ENCODE data around the gene SLC2A3.

DNA sequence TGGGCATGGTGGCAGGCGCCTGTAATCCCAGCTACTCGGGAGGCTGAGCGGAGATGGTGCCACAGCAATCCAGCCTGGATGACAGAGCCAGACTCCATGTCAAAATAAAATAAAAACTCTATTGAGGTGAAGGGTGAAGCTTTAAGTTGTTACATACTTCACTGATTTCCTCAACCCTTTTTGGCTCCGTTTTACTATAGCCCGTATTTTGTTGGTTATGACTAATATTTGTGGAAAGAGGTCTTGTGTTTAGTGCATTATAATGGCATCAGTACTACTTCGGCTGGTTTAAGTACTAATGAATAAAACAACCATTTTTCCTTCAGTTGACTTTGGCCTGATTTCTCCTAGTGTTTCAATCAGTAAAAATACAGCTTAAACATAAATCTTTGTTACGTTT is 36.2 kb downstream of the SLC2A3 start:
- TF ChIP-seq, protein P1, sequence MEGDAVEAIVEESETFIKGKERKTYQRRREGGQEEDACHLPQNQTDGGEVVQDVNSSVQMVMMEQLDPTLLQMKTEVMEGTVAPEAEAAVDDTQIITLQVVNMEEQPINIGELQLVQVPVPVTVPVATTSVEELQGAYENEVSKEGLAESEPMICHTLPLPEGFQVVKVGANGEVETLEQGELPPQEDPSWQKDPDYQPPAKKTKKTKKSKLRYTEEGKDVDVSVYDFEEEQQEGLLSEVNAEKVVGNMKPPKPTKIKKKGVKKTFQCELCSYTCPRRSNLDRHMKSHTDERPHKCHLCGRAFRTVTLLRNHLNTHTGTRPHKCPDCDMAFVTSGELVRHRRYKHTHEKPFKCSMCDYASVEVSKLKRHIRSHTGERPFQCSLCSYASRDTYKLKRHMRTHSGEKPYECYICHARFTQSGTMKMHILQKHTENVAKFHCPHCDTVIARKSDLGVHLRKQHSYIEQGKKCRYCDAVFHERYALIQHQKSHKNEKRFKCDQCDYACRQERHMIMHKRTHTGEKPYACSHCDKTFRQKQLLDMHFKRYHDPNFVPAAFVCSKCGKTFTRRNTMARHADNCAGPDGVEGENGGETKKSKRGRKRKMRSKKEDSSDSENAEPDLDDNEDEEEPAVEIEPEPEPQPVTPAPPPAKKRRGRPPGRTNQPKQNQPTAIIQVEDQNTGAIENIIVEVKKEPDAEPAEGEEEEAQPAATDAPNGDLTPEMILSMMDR (optimal IDR thresholded peaks at IDR 0.05 in 1 of 3, IDR thresholded peaks at IDR 0.05 in 1 of 3, conservative IDR thresholded peaks at IDR 0.05 in 1 of 3; ENCODE audit: extremely low read depth in 1 of 3, insufficient read depth in 2 of 3, low read length in 3 of 3): no peak
- no peak for TF ChIP-seq EZH2 (IDR thresholded peaks at IDR 0.05; ENCODE audit: low read length)

Measured in keratinocyte (primary cell).